GM21447 (cell line): ENCODE results near the gene DSCAML1.

ENCODE experiments used
- ATAC-seq: cut with Tn5 transposase; IDR thresholded peaks from one replicate; pipeline ENCODE4 v1.9.1; 2021; ENCODE audit not compliant: unreplicated experiment

Gene DSCAML1

DNA sequence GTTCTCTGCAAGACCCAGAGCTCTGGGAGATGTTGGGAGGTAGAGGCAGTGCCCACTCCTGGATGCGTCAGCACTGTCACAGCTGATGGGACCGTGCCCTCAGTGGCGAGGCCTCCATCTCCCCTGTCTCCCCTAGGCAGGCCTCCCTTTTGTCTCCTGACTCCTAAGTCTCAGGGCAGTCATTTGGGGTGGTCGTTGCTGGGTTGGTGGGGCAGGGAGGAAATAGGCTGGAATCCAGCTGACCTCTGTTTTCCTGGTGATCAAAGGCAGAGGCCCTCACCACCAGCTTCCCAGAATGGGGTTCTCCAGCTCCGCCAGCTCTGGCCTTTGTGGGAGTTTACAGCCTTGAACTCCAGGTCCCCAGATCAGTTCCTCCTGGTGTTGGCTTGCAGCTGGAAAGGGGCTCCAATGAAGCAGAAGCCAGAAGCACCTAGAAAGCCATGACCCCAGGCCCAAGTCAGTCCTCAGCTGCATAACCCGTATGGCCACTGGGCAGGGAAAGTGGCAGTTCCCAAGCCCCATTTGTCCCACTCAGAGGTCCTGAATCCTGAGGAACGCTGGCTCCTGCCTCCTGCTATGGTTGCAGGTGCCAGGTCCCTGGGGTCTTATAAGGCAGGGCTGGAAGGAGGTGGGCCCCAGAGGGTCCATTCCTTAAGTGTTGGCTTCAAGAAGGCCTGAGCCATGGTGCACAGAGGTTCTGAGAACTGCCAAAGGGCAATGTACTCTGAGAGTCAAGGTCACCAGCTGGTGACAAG, 34.8 kb upstream of the DSCAML1 start:
- no peak for ATAC-seq

- ATAC-seq, result no peak
These were observed 33.8 kb upstream of the DSCAML1 start for GRCh38 chr11:117830674-117831351.

DNA sequence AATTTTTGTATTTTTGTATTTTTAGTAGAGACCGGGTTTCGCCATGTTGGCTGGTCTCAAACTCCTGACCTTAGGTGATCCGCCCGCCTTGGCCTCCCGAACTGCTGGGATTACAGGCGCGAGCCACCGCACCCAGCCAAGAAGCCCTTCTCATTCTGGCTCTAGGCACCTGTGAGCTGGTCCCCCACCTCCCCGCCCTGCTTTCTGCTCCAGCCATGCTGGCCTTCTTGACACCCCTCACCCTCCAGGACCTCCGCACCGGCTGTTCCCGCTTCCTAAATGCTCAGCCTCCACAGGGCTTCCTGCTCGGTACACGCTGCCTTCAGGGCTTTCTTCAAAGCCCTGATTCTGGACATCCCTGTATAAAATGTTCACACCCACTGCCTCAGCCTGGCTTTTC, 33.1 kb upstream of the DSCAML1 start:
- ATAC-seq, result no peak

- ATAC-seq, result no peak
These were observed 32.3 kb upstream of the DSCAML1 start for GRCh38 chr11:117829369-117829725.

GRCh38 chr11:117828611-117829368, 31.8 kb upstream of the DSCAML1 start:
- peak; percentile 51 for ATAC-seq

- peak; percentile 24 for ATAC-seq
These were observed 30.8 kb upstream of the DSCAML1 start for GRCh38 chr11:117827521-117828511.

- no peak for ATAC-seq
These were observed 29.8 kb upstream of the DSCAML1 start for GRCh38 chr11:117826832-117827231.

DNA sequence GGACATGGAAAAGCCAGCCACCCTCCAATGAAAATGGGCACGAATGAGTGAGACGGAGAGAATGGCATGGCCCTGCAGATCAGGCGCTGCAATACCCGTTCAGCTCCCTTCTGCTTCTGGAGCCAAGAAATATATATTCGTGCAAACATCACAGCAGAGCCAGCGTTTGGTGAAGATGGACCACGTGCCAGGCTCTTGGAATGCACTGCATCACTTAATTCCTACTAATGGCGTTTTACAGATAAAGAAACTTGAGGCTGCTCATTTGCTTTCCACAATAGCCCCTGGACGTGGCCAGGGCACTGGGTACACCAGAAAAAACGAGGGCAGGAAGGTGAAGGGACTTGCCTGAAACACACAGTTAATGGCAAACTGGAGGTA, 29.2 kb upstream of the DSCAML1 start:
- no peak for ATAC-seq

- no peak for ATAC-seq
These were observed 28.6 kb upstream of the DSCAML1 start for GRCh38 chr11:117825538-117826189.

DNA sequence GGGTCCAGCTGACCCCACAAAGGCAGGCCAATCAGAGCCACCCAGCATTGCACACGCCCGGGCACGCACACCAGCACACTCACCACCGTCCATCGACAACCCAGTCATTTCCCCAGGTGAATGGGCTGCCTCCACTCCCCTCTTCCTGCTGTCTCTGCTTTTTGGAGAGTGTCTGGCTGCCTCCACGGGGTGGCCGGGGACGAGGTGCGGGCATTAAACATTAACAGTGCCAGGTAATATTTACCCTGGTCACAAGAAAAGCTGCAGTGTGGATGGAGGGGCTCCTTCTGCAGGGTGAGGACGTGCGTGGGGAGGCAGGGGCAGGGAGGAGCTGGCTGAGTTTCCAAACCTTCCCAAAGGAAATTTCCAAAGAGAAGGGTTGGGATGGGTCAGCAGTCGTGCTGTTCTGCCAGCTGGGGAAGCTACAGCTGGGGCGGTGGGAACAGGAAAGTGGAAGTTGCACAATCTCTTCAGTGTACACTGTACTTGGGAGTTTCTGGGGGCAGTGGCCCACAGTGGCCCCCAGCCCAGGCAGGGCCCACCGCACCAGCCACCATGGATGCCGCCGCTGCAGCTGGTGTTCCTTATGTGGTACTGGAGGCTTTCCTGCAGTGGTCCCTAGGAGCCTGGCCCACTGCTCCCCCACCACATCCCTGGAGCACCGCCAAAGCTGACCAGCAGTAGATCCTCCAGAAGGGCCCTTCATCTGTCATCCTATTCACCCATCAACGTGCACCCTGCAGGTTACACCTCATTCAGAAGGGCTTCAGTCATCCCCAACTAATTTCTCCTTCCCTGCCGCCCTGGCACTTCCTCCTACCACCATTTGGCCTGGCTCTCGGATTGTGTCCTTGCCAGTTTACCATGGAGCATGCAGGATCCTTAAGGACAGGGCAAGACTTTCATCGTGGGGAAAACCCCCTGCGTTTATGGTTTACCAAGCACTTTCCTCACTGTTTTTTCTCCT, 27.8 kb upstream of the DSCAML1 start, which contains the start of gene FXYD2:
TSS of gene FXYD2 (minus strand) at position 174 of the 967 bp plus-strand sequence. CDS start at position 108, 66 bp downstream.
- no peak for ATAC-seq

DNA sequence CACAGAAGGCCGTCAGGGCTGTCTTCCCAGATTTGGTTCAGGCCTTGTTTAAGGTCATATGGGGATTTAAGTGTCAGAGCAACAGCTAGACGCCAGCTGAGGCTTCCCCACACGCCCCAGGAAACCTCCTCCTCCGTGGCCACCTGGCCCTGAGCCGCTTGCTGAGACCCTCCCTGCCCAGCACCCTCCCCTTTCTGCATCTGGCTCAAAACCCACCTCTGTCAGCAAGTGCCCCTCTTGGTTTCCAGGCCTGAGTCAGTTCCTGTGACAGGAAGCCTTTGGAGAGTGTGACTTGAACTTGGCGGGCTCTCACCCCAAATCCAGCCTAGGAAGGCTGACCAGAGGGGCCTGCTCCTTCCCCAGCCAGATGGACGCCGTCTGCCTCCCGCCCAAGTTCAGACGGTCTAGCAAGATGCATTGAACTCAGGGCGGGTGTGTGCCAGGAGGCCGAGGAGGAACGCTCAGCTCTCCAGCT, 27.0 kb upstream of the DSCAML1 start:
- ATAC-seq, result no peak

- no peak for ATAC-seq
These were observed 26.4 kb upstream of the DSCAML1 start for GRCh38 chr11:117823294-117823945.

DNA sequence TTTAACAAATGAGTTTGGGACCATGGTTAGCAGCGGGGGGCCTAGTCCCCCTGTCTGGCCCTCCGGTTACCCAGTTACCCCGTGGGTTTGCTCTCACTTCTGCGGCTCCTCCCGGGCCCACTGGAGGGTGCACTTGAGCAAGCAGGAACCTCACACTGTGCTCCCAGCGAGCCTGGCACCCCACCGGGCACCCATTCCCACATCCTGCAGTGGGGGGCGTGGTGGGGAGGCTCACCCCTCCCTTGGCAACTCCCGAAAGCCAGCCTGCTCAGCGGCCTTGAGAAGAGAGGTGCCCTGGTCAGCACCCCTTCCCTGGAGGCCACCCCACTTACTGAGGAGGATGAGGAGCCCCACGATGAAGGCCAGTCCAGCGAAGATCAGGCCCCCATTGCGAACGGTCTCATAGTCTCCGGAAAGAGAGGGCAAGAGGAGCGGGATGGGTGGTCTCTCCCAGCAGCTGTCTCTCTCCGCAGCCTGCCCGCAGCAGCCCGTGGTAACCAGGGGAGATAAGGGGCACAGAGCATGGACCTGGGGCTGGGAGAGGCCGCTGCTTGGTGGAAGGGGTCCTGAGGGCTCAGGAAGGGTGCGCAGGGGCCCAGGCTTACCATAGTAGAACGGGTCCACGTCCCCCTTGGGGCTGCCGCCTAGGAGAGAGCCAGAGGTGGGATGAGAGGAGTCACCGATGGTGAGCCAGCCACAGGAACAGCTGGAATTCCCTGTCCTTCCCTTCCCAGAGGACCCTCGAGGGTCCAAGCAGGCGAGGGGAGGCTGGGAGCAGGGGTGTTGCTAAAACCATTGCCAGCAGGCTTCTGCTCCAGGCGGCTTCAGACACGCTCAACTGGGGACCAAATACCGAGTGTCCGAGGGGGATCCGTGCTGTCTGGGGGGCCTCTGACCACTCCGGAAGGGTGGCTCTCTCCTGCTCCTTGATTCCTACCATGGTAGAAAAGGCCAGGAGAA, 25.3 kb upstream of the DSCAML1 start:
- ATAC-seq, result no peak

GRCh38 chr11:117821431-117821830, 24.4 kb upstream of the DSCAML1 start:
- no peak for ATAC-seq

- no peak for ATAC-seq
These were observed 23.5 kb upstream of the DSCAML1 start for GRCh38 chr11:117820516-117820915.

GRCh38 chr11:117820071-117820470, 23.1 kb upstream of the DSCAML1 start:
- ATAC-seq, result no peak
